C4-2B (cell line): ENCODE data around the gene GPBP1.

ENCODE experiments used
- H3K27ac ChIP-seq: fragments of 450-650 bp; 2 replicates; pipeline ENCODE4 v1.5.1; 2017
- ZFX ChIP-seq: fragments of 450-650 bp; IDR thresholded peaks from 2 replicates; pipeline ENCODE4 v1.6.1; 2017
- TF ChIP-seq, protein P1 (sequence below): fragments of 450-650 bp; conservative IDR thresholded peaks from 2 replicates; pipeline ENCODE4 v1.5.1; 2017; ENCODE audit warnings: mild to moderate bottlenecking

The GPBP1 gene

DNA sequence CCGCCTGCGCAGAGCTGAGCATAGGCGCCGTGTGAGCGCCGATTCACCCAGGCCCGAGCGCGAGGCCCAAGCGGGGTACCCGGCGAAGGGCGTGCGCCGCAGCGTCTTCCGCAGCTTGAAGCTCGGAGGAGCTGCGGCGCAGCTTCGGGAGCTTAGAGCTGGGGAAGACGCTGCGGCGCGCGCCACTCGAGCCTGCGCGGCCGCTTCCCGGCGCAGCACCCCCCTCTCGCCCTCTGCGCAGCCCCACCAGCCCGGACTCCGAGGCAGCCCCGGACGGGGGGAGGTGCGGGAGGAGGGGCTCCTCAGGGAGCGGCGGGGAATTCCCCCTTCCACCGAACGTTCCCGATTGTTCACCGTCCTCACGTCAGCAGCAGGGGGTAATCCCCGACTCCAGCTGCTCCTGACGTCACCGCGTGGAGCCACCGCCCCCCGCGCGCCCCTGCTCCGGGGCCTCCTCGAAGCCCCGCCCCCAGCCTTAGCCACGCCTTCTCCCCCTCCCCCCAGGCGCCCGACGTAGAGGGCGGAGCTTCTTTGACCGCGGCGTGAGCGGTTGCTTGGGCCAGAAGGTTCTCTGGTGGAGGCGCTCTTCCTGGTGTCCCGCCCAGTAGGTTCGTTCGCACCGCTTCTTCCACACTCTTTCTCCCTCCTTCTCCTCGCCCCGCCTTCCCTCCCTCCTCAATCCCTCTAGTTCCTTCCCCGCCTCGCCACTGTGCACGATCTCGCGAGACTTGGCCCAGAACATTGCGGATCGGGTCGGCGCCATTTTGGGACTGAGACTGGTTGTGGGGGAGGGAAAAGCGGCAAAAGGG, at the start of gene GPBP1:
Gene GPBP1 (plus strand): TSS at position 741 of the 809 bp plus-strand sequence. CDS start 40,072 bp downstream, outside the sequence.
- TF ChIP-seq ZFX = peak; percentile 71; the same call in 1 of the 2 replicates
- TF ChIP-seq, protein P1, sequence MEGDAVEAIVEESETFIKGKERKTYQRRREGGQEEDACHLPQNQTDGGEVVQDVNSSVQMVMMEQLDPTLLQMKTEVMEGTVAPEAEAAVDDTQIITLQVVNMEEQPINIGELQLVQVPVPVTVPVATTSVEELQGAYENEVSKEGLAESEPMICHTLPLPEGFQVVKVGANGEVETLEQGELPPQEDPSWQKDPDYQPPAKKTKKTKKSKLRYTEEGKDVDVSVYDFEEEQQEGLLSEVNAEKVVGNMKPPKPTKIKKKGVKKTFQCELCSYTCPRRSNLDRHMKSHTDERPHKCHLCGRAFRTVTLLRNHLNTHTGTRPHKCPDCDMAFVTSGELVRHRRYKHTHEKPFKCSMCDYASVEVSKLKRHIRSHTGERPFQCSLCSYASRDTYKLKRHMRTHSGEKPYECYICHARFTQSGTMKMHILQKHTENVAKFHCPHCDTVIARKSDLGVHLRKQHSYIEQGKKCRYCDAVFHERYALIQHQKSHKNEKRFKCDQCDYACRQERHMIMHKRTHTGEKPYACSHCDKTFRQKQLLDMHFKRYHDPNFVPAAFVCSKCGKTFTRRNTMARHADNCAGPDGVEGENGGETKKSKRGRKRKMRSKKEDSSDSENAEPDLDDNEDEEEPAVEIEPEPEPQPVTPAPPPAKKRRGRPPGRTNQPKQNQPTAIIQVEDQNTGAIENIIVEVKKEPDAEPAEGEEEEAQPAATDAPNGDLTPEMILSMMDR = no peak
- H3K27ac ChIP-seq = peak within 1 kb of the TSS; percentile 100

DNA sequence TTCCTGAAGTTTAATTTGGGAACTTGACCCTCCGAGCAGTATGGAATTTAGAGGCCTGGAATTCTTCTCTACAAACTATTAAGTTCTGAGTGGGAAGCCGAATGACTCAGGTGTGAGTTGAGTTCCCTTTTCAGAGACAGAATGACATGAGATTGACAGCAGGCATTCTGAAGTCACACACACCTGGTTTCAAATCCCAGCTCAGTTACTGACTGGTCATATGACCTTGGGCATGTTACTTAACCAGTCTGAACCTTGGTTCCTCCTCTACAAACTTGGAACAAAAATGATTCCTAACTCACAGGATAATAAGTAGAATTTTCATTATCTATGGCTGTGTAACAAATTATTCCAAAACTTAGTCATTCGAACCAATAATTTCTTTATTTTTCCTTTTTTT, 45.5 kb upstream of the GPBP1 start:
- no peak for TF ChIP-seq ZFX
- TF ChIP-seq, protein P1 = no peak
- H3K27ac ChIP-seq = no peak overlapping the region

DNA sequence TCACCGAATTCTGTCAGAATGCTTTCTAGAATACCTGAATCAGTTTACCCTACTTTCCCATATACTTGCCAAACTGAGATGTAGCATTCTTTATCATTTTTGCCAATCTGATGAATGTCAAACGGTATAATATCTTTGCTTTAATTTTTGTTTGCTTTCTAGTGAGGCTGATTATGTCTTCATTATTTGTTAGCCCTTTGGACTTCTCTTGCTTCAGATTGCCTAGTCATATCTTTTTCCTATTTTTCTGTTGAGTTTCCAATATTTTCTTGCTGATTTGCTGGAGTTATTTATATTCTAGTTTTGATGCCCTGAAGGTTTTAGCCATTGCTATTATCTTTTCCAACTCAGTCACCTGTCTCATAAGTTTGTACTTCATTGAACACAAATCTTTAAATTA, 40.3 kb upstream of the GPBP1 start:
- TF ChIP-seq, protein P1 = no peak
- no peak for TF ChIP-seq ZFX

GRCh38 chr5:57137401-57137800, 36.5 kb upstream of the GPBP1 start:
- TF ChIP-seq, protein P1 = no peak
- no peak for TF ChIP-seq ZFX
- H3K27ac ChIP-seq = no peak overlapping the region

More for the DNA sequence above, 40.3 kb upstream of the GPBP1 start:
- no peak overlapping the region for H3K27ac ChIP-seq

DNA sequence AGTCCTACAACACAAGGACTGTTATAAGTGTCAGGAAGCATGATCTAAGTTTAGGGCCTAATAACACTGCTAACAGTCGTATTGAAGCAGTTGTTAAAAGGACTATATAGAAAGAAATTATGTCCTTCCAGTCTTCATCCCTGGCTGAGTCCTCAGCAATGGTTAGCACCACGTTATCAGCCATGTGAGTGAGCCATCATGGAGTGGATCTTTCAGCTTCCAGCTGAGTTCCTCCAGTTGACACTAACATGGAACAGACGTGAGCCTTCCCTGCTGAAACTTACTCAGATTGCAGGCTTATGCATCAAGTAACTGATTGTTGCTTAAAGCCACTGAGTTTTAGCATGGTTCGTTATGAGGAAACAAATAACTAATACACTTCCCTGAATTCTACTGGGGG, 21.5 kb upstream of the GPBP1 start:
- TF ChIP-seq ZFX = no peak
- TF ChIP-seq, protein P1 = no peak
- H3K27ac ChIP-seq = no peak overlapping the region

GRCh38 chr5:57155033-57155432, 18.8 kb upstream of the GPBP1 start:
- TF ChIP-seq, protein P1 = no peak
- no peak for TF ChIP-seq ZFX
- H3K27ac ChIP-seq = no peak overlapping the region

- H3K27ac ChIP-seq = no peak overlapping the region
- no peak for TF ChIP-seq ZFX
Measured at GRCh38 chr5:57157131-57157530, 16.7 kb upstream of the GPBP1 start.

DNA sequence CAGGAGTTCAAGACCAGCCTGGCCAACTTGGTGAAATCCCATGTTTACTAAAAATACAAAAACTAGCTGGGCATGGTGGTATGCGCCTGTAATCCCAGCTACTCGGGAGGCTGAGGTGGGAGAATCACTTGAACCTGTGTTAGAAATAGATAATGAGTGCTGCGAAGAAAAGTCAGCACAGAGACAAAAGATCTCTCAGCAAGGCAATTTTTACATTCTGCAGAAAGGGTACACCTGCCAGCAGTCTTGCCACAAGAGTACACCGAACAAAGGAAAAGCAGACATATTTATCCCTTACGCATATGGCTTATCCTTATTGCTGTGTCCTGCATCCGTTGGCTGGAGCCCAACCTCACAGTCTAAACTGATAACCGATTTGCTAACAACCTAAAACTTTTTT, 16.2 kb upstream of the GPBP1 start:
- no peak overlapping the region for H3K27ac ChIP-seq
- TF ChIP-seq, protein P1 = no peak
- no peak for TF ChIP-seq ZFX
